COLO668 (cell line): ENCODE data around the gene DDX5.

Source experiments
- DNase-seq: peaks from one replicate; lab custom pipeline; 2025; ENCODE audit not compliant: unreplicated experiment; lab: John Stamatoyannopoulos, UW

The DDX5 gene

GRCh38 chr17:64448665-64449512 is 57.2 kb downstream of the DDX5 start, which contains the start of gene MILR1:
TSS of gene MILR1 (plus strand) at chr17:64449115. CDS start at chr17:64449169, 54 bp downstream.
- no peak for DNase-seq
